ENCODE measurements around the gene KCNK3. TPM values are rescaled to one million over a fixed set of nuclear protein-coding genes. Genes with fewer than 3 reads are reported as not detected.

Gene KCNK3
- total and polyA plus RNA-seq, 10 donors: 0.61 to 6.0 (median 2.0) TPM

GRCh38 chr2:26731714-26732113 lies 39.2 kb downstream of the KCNK3 start:
- Histone ChIP-seq H3K9me3 (no peaks in the 10 kb centered on the region), H3K36me3 (no peaks in the 10 kb centered on the region), H3K4me1 (peaks cover 0 to 22% (median 9%) of the 10 kb centered on the region in 6 donors), H3K27ac (no peak overlapping the region), H3K4me3 (no peak overlapping the region), H3K27me3 (replicated peaks in 1 of 7) (peaks cover 0 to 19% (median 4%) of the 10 kb centered on the region in 7 donors)
- peak; percentile 43 for DNase-seq
- TF ChIP-seq CTCF (IDR thresholded peaks at IDR 0.05 in 8 of 11, conservative IDR thresholded peaks at IDR 0.05 in 3 of 11) (no peak), POLR2A (IDR thresholded peaks at IDR 0.05) (no peak), POLR2AphosphoS5 (IDR thresholded peaks at IDR 0.05) (no peak)
- intact Hi-C loops (cut with DNase I; ENCODE audit: low total_unique reads): no loop called here
- WGBS, 5 donors: 77 to 91% (median 87%) methylated on average over 4 of the region's 4 CpGs

GRCh38 chr2:26732446-26732845 lies 39.9 kb downstream of the KCNK3 start:
- Histone ChIP-seq H3K36me3 (no peaks in the 10 kb centered on the region), H3K9me3 (no peaks in the 10 kb centered on the region), H3K27me3 (replicated peaks in 1 of 7) (peaks cover 0 to 17% (median 4%) of the 10 kb centered on the region in 7 donors), H3K27ac (no peak overlapping the region), H3K4me1 (peaks cover 0 to 22% (median 9%) of the 10 kb centered on the region in 6 donors), H3K4me3 (no peak overlapping the region)
- DNase-seq: peak; percentile 17
- 93 to 98% (median 96%) methylated on average over 3 of the region's 3 CpGs for WGBS, 5 donors
- no peak for TF ChIP-seq CTCF (IDR thresholded peaks at IDR 0.05 in 8 of 11, conservative IDR thresholded peaks at IDR 0.05 in 3 of 11)
- TF ChIP-seq POLR2A (IDR thresholded peaks at IDR 0.05): no peak
- no peak for TF ChIP-seq POLR2AphosphoS5 (IDR thresholded peaks at IDR 0.05)
- intact Hi-C loops (cut with DNase I; ENCODE audit: low total_unique reads): no loop called here

DNA sequence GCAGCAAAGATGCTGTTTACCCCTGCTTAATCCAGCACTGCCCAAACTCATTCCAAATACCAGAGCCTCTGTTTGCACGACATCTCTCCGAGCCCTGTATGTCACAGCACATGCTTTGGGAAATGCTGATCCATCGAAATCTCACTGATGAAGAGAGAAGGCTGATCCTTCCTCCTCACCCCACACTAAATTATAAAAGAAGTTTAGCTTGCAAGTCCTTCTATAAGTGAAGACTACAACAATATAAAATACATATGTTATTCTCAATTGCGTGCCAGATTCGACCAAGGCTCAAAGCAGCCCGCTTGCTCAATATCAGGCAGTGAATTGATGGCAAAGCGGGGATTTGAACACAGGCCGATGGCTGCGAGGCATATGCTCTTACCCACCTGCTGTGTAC lies 40.9 kb downstream of the KCNK3 start:
- H3K36me3 ChIP-seq: no peaks in the 10 kb centered on the region
- no peaks in the 10 kb centered on the region for H3K9me3 ChIP-seq
- H3K4me3 ChIP-seq: no peak overlapping the region
- DNase-seq: peak; percentile 31
- WGBS, 5 donors: 89 to 94% (median 92%) methylated on average over 9 of the region's 9 CpGs
- no peak for TF ChIP-seq POLR2AphosphoS5 (IDR thresholded peaks at IDR 0.05)
- TF ChIP-seq CTCF (IDR thresholded peaks at IDR 0.05 in 8 of 11, conservative IDR thresholded peaks at IDR 0.05 in 3 of 11): no peak
- no peak for TF ChIP-seq POLR2A (IDR thresholded peaks at IDR 0.05)
- intact Hi-C loops (cut with DNase I; ENCODE audit: low total_unique reads): no loop called here
- H3K27ac ChIP-seq: no peak overlapping the region
- H3K27me3 ChIP-seq (replicated peaks in 1 of 7): peaks cover 0 to 10% (median 1%) of the 10 kb centered on the region in 7 donors
- peaks cover 0 to 16% (median 7%) of the 10 kb centered on the region in 6 donors for H3K4me1 ChIP-seq

DNA sequence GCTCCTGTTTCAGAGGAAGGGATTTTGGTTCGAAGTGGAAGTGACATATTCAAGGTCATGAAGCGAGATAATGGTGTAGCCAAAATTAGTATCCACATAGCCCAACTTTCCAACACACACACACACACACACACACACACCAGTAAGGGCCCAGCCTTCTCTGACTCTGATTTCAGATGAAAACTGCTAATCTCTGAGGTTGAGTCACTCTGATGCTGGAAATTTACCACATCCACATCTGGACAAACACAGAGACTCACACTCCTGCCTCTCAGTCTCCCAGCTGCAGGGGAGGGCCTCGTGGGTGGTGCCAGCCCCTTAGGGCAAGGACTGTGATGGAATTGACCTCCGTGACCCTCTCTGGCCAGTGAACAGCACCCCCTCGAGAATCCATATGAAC lies 42.6 kb downstream of the KCNK3 start:
- no peaks in the 10 kb centered on the region for H3K36me3 ChIP-seq
- H3K4me3 ChIP-seq: no peak overlapping the region
- 25 to 64% (median 54%) methylated on average over 3 to 5 of the region's 5 CpGs for WGBS, 5 donors
- H3K9me3 ChIP-seq: no peaks in the 10 kb centered on the region
- peaks cover 0 to 6% (median 0%) of the 10 kb centered on the region in 7 donors for H3K27me3 ChIP-seq (replicated peaks in 1 of 7)
- DNase-seq: peak; percentile 50
- peak overlapping the region in 2 of 8 donors; percentile 34 to 38 for H3K27ac ChIP-seq
- H3K4me1 ChIP-seq: peaks cover 0 to 15% (median 6%) of the 10 kb centered on the region in 6 donors
- no peak for TF ChIP-seq POLR2A (IDR thresholded peaks at IDR 0.05)
- TF ChIP-seq CTCF (IDR thresholded peaks at IDR 0.05 in 8 of 11, conservative IDR thresholded peaks at IDR 0.05 in 3 of 11): no peak
- no peak for TF ChIP-seq POLR2AphosphoS5 (IDR thresholded peaks at IDR 0.05)
- intact Hi-C loops (cut with DNase I; ENCODE audit: low total_unique reads): no loop called here

Measured in spleen (tissue), 11 donors.